Measurements from ENCODE around the gene SLC39A2.
A peak's percentile ranks its signal among the peaks of the same experiment; 100 is the strongest.
"Not testable (repeated sequence)": the region's sequence is repeated elsewhere in the genome, so short reads cannot be mapped to it uniquely, and the experiment has no call there.

Gene SLC39A2, protein sequence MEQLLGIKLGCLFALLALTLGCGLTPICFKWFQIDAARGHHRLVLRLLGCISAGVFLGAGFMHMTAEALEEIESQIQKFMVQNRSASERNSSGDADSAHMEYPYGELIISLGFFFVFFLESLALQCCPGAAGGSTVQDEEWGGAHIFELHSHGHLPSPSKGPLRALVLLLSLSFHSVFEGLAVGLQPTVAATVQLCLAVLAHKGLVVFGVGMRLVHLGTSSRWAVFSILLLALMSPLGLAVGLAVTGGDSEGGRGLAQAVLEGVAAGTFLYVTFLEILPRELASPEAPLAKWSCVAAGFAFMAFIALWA

DNA sequence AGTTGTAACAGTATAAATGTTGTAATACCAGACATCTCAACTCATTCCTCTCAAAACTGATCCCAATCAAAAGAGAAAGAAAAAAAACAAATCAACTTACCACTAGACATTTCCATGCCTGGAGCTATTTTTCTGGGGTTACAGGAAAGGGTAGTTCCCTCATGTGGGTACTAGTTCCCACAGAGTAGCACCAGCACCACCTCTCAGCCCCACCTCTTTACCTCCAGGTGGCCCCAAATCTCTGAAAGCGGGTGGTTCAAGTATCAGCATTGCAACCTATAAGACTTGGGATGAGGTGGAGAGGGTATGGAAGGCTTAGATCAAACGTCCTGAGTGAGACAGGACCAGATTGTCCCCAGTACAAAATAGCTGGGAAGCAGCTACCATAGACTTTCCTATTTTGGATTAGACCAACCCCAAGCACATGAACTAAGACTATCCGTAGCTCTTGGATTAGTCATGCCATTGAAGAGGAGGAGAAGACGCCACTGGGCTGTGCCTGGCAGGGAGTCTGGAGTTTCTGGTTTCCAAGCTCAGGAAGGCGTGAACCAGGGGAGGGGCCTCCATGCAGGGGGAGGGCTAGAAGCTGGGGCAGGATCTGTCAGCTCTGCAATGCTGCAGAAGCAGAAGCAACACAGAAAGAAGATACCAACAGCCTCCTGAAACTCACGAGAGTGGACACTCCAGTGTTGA is at the start of gene SLC39A2:
Gene SLC39A2 (plus strand): TSS at position 620 of the 693 bp plus-strand sequence. CDS start 154 bp downstream, outside the sequence.
- DNase-seq, result no peak

DNA sequence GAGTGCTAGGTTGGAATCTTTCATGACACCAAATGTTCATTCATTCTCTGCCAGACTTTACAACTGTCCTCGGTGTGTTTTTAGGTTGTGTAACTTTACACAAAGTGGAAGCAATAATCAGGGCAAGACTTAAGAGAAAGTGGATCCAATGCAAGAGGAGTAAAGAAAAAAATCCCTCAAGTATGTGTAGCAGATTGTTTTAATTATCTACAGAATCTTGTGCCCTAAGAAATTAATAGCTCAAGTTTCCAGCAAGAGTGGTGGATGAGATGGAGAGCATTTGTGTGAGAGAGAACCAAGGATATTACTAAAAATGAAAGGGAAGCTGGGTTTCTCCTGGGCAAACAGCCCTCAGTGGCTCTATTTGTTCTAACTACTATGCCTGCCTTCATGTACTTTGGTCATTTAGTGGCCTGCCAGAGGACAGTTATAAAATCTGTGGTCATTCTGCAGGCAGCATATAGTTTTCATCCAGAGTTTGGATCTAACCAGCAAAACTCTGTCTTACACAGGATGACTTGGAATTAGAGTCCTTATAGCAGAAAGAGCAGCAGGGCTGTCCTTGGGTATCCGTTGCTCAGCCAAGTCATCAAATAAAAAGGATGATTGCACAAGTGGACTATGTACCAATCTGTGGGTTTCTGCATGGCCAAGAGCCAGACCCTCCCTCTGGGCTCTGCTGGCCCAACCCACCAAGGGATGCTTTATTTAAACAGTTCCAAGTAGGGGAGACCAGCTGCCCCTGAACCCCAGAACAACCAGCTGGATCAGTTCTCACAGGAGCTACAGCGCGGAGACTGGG is 44.2 kb upstream of the SLC39A2 start, which contains the start of gene RNASE2:
Gene RNASE2 (plus strand): TSS at position 752 of the 802 bp plus-strand sequence. CDS start 285 bp downstream, outside the sequence.
- not testable (repeated sequence) for DNase-seq

DNA sequence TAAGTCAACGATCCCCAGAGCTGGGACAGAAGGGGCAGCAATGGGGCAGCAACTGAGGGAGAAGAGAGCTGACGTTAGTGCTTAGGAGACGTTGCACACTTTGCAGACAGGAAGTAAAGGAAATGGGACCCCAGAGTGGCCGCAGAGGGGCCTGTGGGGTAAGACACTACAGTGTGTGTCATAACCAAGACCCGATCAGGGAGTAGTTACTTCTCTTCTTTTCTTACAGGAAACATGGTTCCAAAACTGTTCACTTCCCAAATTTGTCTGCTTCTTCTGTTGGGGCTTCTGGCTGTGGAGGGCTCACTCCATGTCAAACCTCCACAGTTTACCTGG is 43.6 kb upstream of the SLC39A2 start:
- not testable (repeated sequence) for DNase-seq

DNA sequence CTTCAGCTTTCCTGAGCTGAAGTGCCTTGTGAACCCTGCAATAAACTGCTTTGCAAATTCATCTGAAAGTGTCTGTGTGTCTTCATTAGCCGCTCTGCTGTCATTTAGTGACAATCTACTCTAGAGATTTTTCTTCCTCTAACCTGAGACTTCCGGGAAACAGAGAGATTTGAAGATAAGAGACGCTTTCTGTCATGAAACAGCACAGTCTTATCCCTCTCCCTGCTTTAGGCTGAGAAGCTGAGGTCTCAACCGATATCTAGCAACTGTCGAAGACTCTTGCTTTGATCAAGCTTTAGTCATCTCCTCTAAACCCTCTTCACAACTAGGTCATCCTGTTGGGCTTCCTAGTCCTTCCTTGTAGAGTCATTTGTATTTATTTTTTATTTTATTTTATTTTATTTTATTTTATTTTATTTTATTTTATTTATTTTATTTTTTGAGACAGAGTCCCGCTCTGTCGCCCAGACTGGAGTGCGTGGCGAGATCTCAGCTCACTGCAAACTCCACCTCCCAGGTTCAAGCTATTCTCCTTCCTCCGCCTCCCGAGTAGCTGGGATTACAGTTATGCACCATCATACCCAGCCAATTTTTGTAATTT is 42.6 kb upstream of the SLC39A2 start:
- DNase-seq, result no peak

DNA sequence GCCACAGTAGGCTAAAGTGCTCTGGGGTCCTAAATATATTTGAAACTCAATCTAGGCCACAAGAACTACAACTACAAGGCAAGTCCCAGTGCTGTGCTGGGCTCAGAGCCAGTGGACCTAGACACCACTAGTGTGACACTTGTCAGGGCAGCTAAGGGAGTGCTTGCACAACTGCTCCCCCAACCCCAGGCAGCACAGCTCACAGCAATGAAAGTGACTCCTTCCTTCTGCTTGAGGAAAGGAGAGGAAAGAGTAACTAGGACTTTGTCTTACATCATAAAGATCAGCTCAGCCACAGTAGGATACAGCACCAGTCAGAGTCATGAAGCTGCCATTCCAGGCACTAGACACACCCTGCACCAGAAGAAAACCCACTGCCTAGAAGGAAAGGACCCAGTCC is 40.1 kb upstream of the SLC39A2 start:
- DNase-seq, result not testable (repeated sequence)

DNA sequence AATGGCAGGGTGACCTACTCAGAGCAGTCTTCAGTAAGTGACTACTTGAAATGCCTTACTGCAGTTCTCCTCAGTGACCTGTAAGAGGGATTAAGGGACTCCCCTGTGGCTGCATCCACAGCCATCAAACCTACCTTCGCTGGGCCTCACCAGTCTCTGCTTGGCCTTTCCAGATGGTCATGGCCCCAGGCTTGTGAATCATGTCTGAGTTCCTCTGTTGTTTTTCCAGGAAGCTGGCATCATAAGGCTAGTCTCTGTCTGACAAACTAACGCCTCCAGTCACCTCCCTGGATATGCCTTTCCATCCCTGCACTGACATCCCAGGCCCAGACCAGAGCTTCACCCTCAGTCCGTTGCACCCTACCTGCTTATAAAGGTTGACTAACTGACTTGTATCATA is 29.8 kb upstream of the SLC39A2 start:
- DNase-seq, result no peak

DNA sequence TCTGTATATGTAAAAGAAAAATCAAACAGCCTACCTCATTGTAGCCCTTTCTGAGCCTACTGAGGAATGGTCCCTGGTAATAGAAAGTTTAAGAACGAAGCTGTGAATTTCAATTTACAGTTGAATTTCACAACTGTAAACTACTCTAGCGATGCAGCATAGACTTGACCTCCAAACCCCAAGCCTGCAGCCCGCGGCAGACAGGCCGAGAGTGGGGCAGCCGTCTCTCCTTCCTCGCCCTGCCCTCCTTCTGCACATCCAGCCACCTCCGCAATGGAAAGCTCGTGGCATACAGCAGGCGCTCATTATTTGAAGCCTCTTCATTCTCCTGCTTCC is 28.5 kb upstream of the SLC39A2 start:
- no peak for DNase-seq

DNA sequence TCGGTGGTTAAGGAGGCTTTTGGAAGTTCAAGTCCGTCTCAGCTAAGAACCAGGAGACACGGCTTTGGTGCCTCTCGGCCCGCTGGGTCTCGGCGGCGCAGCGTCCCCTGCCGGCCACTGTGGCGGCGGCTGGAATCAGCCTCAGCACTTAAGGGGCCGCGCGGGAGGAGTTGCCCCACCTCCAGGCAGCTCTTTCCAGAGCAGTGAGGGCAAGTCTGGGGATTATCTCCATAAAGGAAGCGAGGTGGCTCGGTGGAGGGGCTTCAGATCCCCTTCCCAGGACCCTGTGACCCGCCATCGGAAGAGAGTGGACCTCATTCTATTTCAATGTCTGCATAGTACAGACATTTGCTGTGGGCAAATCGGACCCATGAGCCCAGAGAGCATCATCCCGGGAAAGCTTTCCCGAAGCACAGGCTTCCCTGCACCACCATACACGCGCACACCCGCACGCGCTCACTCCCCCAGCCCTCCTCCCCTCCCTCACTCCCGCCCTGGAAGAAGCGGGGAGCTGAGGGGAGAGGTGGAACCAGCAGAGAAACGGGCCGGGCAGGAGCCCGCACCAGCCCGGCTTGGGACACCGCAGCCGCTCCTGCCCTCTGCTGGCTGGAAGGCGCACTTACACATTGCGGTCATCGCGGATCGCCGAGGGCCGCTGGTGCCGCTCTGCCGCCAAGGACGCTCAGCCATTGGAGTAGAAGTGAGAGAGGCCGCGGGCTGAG is 27.9 kb upstream of the SLC39A2 start:
- DNase-seq, result peak; percentile 52 to 75

DNA sequence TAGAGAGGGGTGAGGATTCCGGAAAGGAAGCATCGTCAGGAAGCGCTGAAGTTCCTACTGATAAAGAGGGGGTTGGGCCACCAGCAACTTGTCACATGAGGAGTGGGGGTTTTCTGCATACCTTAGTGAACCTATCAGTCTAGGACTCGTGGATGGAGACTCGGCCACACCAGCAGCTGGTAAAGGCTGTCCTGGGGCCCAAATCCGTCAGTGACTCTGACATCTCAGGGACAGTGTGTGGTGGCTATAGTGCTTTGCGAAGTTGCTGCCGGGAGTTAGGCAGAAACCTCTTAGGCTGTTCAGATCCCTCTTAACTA is 27.4 kb upstream of the SLC39A2 start:
- no peak for DNase-seq

DNA sequence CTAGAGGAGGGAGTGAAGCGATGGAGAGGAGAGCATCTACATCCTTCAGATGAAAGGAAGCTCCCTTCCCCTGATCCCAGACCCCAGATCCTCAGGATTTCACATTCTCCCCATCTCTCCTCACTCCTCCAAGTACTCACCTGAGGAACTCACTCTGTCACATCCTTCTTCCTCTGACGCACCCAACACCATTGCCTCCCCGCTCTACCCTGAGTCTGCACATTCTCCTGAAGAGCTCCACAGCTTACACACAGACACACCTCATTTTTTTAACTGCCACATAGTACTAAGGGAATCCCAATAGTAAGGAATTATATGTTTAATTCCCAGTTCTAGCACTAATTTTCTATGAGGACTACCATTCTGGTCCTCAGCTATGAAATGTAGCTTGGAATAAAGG is 25.6 kb upstream of the SLC39A2 start:
- no peak for DNase-seq

DNA sequence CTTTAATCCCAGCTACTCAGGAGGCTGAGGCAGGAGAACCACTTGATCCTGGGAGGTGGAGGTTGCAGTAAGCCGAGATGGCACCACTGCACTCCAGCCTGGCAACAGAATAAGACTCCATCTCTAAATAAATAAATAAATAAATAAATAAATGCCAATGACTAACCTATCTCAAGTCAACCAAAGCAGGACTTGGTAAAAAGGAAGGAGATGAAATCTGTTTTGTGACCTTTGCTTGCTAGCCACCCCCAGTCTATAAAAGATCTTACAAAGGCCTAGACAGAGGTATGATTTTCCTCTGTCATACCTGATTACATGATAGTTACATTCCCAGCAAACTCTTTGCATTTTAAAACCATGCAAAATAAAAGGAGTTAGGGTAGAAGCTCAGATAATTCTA is 22.8 kb upstream of the SLC39A2 start:
- DNase-seq, result no peak

DNA sequence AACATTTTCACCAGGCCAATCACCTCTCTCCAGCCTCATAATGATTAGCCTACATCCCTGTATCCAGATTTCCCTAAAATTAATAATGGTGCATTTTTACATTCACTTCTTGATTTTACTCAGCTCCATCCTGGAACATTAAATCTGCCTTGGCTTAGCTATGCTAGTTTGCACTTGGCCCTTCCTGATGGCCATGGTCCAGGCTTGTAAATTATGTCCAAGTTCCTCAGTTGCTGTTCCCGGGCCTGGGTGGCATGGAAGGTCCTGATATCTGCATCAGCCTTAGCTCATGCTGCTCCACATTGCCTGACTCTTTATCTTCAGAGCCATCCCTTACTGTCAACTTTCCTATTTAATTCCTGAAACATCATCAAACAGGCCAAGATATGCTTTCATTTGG is 20.4 kb upstream of the SLC39A2 start:
- no peak for DNase-seq

DNA sequence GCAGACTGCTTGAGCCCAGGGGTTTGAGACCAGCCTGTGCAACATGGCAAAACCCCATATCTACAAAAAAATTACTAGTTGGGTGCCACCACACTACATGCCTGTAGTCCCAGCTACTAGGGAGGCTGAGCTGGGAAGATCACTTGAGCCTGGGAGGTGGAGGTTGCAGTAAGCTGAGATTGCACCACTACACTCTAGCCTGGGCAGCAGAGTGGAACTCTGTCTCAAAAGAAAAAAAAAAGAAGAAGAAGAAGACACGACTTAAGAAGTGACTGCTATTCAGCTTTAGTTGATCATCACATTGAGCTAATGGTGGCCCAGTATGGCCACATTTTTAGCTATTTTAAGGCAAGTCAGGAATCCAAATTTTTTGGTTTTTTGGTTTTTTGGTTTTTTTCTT is 18.2 kb upstream of the SLC39A2 start:
- DNase-seq, result no peak

DNA sequence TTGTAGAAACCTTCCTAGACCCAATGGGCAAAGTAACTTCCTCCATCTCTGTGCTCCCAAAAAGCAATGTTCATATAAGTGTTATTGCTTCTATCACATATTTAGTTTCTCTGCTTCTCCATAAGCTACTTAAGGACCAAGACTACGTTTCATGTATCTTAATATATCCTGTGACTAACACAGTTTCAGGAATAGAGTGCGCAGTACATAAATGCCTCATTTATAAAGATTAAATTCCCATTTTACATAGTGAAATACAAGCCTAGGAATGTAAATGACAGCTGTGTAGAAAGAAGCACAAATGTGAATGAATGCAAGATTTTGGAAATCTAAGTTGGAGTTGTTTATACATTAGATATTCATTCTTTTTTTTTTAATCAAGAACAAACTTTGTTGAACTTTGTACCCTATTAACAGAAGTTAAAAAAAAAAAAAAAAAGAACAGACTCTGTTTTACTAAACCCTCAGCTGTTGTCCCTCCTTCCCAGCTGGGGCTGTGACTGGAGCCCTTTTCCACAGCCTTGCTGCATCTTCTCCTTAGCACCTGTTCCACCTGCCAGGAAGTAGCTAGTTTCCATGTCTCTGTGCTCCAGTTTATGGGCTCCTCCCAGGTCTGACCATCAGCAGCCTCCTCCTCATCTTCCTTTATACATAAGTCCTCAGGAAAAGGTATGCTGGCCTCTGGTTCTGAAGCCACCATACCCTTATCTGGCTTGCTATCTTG is 16.3 kb upstream of the SLC39A2 start:
- DNase-seq, result no peak

DNA sequence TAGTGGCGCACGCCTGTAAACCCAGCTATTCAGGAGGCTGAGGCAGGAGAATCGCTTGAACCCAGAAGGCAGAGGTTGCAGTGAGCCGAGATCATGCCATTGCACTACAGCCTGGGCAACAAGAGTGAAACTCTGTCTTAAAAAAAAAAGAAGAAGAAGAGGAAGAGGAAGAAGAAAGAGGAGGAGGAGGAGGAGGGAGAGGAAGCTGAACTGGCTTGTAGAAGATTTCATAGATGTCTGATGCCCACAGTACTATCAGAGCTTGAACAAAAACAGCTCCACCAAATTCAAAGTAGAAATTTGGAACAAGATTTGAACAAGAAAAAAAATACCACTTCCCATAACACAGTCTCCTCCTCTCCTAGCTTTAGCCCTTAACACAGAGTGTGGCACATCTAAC is 13.4 kb upstream of the SLC39A2 start:
- not testable (repeated sequence) for DNase-seq

DNA sequence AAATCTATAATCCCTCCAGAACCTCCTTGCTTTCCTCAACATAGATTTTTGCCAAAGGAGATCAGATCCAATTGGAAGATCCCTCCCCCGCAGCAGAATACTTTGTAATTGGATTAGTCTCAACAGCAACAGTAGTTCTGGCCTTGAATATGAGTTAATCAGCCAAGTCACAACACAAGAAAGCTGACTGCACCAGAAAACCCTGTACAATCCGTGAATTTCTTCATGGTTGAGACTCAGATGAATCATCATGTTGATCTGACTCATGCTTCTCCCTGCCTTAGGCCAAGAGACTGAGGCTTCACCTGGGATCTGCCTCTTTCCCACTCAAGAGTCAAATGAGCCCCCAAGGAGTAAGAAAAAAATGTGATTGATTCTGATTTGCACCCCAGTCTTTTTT is 12.3 kb upstream of the SLC39A2 start:
- DNase-seq, result no peak

DNA sequence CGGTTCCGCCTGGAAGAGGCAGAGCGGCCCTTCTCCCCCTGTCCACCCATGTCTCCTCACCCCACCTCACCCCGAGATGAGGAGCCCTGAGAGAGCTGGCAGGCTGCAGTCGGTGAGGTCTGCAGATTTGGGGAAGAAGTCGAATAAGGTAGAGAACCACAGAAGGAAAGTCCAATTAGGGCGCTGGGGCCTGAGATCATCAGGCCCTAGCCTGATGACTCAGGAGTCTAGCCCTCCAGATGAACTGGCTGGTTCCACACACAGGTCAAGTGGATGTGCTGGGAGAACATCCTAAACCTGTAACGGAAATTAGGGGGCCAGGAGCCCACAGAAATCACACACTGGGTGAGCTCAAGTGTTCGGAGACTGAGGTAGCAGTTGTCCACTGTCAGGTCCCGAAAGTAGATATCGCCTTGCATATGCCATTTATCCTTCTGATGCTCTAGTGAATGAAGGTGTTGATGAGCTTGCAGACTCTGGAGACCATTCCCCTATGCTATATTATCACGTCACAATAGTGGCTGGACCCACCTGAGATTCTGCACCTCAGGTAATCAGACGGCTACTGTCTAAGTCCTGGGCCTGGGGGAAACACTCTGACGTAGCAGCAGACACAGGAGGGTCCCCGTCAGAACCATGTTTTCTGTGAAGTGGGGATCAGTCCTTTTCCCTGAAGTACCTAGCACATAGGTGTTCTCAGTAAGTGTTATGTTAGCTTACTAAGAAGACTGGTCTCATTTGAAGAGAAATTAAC is 10.2 kb upstream of the SLC39A2 start:
- no peak for DNase-seq

DNA sequence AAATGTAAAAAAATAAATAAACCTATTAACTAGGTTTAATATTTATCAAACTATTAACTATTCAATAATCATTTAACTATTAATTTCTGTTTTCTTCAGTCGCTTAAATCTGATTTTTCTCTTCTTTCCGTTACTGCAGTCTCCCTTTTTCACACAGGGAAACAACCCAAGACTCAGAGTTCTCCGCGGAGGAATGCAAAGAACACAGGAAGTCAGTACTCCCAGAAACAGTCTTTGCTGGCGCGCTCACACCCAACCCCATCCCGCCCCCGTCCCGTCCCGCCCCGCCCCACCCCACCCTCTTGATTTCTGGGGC is 9.7 kb upstream of the SLC39A2 start:
- DNase-seq, result no peak

DNA sequence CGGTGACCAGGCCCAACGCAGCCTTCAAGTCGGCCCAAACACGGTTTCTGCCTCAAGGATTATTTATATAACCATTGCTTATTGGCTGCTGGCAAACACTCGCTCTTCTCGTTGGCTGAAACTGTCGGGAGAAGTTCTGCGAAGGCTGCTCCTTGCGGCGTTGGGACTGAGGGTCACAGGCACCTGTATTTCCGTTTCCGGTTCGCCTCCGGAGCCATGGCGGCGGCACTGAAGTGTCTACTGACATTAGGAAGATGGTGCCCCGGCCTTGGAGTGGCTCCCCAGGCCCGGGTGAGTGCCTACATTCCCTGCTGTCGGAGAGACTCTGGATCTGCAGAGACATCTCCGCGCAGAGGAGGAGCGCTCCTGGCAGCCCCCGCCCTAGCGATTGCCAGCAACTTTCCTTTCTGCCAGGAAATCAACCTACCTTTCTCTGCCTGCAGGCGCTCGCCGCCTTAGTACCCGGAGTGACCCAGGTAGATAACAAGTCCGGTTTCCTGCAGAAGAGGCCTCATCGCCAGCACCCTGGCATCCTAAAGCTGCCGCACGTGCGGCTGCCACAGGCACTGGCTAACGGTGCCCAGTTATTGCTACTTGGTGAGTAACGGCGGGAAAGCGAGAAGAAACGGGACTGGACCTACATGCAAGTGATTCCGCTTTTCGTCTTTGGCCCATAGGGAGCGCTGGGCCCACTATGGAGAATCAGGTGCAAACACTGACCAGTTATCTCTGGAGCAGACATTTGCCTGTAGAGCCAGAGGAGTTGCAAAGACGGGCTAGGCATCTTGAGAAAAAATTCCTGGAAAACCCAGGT is 9.1 kb upstream of the SLC39A2 start, which contains the start of gene METTL17:
Gene METTL17 (plus strand): TSS at position 194 of the 814 bp plus-strand sequence. CDS start 23 bp downstream, at position 217.
- peak; percentile 72 to 77 for DNase-seq

DNA sequence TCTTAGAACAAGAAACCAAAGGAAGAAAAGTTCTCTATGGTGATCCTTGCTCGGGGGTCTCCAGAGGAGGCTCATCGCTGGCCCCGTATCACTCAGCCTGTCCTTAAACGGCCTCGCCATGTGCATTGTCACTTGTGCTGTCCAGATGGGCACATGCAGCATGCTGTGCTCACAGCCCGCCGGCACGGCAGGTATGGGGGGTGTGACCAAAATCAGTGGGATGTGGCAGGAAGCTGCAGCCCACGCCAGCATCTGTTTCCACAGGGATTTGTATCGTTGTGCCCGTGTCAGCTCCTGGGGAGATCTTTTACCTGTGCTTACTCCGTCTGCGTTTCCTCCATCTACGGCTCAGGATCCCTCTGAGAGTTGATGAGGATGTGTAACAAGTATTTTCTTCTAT is 2.6 kb upstream of the SLC39A2 start:
- no peak for DNase-seq

DNA sequence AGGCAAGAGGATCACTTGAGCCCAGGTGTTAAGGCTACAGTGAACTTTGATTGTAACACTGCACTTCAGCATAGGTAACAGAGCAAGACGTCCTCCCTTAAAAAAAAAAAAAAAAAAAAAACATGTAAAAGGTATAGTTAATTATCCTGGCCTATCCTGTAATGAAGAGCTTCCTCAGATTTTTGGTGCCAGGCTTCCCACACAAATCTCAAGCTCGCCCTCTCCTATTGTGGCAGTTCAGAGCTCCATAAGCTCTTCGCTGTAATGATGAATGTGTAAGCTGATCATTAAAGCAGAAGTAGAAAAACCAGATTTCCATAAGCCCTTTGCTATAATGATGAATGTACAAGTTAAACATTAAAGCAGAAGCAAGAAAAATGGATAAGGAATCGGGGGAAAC is 2.0 kb upstream of the SLC39A2 start:
- DNase-seq, result no peak

Data from NCI-H1930 (cell line).